GM19025 (cell line): ENCODE measurements around the gene TUBB6.

Source experiments
- ATAC-seq: cut with Tn5 transposase; IDR thresholded peaks from one replicate; pipeline ENCODE4 v1.9.1; 2021; ENCODE audit warnings: mild to moderate bottlenecking, low read depth, moderate library complexity; ENCODE audit not compliant: unreplicated experiment

TUBB6 gene

DNA sequence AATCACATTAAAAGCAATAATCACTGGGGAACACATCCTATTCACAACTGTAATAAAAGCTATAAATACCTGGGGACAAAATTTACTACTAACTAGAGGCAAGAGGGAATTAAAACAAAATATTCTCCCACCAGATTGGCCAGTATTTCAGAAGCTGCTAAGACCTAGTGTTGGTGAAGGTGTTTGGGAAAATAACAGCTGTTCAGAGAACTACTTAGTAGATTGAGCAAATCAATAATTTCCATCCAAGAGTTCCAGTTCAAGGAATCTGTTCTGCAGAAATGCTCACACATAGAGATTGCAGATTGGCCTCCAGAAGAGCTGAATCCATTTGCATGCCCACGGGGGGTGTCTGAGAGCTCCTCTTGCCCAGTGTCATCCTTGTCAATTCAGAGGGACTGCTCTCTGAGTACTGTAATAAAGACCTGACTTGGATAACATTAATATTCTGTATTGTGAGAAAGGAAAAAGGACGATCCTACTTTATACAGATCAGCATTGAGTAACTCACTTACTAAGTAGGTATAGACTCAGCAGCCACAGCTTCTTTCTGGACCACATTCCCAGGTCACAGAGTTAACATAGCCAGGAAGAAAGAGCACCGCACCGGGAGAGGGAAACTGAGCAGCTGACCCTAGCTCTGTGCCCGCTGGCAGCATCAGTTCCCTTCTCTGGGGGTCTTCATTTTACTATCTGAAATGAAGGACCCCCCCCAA is 5.6 kb downstream of the TUBB6 start:
- no peak for ATAC-seq

GRCh38 chr18:12314591-12315305 is 6.7 kb downstream of the TUBB6 start:
- no peak for ATAC-seq

GRCh38 chr18:12315490-12315889 is 7.4 kb downstream of the TUBB6 start:
- no peak for ATAC-seq

DNA sequence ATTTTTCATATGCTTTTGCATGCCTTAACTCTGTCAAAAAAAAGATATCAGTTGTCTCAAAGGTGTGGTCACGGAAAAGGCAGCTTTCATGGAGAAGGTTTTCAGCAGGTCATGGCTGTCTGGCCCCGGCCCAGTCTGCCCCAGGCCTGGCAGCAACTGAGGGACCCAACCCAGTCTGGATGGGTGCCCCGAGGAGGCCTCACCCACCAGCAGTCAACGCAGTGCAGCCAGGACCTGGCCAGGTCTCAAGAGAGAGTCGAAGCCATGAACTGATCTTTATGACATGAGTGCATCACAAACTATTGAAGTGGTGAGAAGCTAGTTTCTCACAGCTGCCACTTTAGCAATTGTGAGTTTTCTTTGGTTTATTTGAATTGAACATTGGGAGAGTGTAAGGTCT is 7.9 kb downstream of the TUBB6 start:
- ATAC-seq = no peak

DNA sequence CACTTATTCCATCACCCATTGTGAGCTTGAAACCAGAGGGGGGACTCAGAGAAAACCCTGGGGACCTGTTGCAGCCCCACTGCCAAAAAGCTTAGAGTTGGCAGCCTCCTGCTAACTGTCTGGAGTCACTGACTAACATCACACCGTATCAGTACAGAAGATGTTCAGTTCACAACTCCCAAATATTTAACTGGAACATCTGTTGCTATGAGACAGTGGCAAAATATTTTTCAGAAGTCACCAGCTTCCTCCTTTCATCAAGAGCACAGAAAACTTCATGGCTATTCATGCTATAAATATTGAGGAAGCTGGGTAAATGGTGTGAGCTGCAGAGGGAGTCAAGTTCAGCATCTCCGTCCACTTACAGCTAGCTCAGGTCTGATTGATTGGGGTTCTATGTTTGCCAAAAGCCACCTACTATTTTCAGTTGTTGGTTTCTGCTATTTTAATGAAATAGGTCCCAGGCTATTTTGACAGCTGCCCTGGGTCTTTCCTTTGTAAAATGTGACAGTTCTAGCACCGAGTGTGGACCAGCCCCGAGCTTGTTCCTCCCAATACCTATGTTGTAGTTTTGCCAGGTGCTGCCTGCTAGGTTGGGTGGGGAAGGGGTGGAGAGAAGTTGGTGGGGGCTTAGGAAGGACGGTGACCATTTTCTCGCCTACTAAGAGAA is 9.8 kb downstream of the TUBB6 start:
- ATAC-seq = no peak

GRCh38 chr18:12318334-12318697 is 10.3 kb downstream of the TUBB6 start:
- no peak for ATAC-seq

DNA sequence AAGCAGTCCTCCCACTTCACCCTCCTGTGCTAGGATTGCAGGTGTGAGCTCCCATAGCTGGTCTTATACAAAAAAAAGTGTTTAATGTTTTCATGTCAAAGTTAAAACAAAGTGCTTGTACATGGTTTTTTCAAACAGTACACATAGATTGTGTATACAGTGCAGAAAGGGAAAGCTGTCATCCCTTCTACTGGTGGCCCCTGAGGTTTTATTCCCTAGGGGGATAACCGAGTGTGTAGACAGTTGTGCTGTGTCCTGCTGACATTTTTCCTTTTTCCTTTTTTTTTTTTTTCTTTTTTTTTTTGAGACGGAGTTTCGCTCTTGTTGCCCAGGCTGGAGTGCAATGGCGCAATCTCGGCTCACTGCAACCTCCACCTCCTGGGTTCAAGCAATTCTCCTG is 10.8 kb downstream of the TUBB6 start:
- ATAC-seq = no peak

- ATAC-seq = peak; percentile 63
Measured at GRCh38 chr18:12321333-12321732, 13.3 kb downstream of the TUBB6 start.

DNA sequence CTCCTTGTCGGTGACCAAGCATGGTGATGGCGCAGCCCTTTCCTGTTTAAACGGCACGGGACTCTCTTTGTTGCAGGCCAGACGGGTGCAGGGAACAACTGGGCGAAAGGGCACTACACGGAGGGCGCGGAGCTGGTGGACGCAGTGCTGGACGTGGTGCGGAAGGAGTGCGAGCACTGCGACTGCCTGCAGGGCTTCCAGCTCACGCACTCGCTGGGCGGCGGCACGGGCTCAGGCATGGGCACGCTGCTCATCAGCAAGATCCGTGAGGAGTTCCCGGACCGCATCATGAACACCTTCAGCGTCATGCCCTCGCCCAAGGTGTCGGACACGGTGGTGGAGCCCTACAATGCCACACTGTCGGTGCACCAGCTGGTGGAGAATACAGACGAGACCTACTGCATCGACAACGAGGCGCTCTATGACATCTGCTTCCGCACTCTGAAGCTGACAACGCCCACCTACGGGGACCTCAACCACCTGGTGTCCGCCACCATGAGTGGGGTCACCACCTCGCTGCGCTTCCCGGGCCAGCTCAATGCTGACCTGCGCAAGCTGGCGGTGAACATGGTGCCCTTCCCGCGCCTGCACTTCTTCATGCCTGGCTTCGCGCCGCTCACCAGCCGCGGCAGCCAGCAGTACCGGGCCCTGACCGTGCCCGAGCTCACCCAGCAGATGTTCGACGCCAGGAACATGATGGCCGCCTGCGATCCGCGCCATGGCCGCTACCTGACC is 17.1 kb downstream of the TUBB6 start:
- ATAC-seq = no peak

GRCh38 chr18:12325726-12326245 is 17.7 kb downstream of the TUBB6 start:
- ATAC-seq = no peak

GRCh38 chr18:12326711-12327460 is 18.8 kb downstream of the TUBB6 start:
- no peak for ATAC-seq

GRCh38 chr18:12327510-12328178 is 19.6 kb downstream of the TUBB6 start:
- ATAC-seq = peak; percentile 53

DNA sequence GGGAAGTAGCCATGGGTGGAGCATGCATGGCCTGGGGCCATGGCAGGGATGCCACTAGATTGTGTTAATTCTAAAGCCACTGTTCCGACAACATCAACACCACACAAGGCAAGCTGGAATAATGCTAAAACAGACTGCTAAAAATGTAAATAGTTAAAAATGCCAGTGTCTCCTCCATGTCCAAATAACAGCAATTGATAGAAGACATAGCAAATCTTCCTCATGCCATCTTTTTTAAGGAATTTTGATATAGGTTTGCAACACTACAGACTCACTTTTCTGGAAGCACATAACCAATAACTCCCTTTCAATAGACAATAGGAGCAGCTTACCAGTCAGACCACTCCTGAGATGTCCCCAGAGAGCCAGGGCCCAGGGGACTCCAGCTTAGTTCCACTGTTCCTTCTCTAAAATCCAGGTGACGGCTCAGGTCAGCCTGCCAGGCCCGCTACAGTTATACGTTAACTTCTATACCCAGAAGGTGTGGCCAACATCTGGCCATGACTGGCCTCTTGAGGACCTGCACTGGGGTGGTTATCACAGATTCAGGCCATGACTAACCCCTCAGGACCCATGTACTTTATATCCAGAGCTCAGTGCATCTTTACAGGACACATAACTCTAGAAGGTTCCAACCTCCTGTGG is 20.3 kb downstream of the TUBB6 start:
- peak; percentile 13 for ATAC-seq

DNA sequence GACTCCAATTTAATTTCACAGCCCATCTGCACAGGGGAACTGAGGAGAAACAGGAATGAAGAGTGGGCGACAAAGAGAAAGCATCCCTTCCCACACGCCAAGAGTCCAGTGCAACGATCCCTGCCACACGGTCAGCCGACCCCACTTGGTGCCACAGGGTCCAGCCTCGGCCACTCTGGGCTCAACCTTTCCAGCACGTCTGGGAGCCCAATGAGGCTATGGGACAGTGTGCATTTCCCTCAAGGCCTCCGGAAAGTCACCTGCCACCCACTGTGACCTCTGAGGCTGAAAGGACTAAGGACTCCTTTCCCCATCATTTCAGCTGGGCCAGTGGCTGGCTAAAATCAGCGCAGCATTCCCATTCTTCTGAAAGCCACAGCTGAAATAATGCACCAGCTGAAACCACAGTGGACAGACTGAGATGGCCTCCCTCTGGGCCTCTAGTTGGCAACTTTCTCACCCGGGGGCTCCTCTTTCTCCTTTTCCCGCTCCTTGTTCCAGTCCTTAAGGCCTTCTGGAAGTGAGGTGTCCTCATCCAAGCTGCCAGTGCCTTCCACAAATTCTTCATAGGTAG is 21.2 kb downstream of the TUBB6 start:
- no peak for ATAC-seq

- no peak for ATAC-seq
Measured at GRCh38 chr18:12330766-12331165, 22.7 kb downstream of the TUBB6 start.

- ATAC-seq = no peak
Measured at GRCh38 chr18:12333506-12334290, 25.7 kb downstream of the TUBB6 start.

GRCh38 chr18:12334366-12334808 is 26.3 kb downstream of the TUBB6 start:
- no peak for ATAC-seq

DNA sequence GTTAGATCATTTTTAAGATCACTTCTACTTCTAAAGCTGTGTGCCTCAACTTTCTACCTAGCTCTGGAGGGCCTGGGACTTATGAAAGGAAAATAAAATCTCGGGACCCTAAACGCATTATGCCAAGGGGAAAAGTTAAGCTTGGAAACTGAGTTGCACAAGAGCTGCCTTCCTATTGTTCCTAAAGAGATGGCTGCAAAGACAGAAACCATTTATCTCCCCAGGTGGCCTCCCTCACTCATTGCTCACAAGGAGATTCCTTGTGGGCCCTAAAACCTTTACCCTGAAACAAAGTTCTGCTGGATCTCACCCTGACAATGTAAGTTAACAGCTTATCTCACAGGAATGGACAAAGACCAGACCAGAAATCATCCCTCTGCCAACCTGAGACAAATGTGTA is 26.8 kb downstream of the TUBB6 start:
- no peak for ATAC-seq
